GM12801 (cell line): ENCODE data around the gene CAV1.

Experiments
- CTCF ChIP-seq: IDR thresholded peaks from one replicate; pipeline ENCODE4 v1.5.1; 2011; ENCODE audit warnings: control low read depth; ENCODE audit not compliant: insufficient read length; ENCODE audit errors: extremely low read depth

Gene CAV1

GRCh38 chr7:116500078-116500853 is 24.6 kb upstream of the CAV1 start:
- no peak for TF ChIP-seq CTCF

- TF ChIP-seq CTCF, result no peak
Measured at GRCh38 chr7:116501425-116502167, 23.2 kb upstream of the CAV1 start.

GRCh38 chr7:116502201-116503096 is 22.4 kb upstream of the CAV1 start:
- TF ChIP-seq CTCF, result no peak

- TF ChIP-seq CTCF, result no peak
Measured at GRCh38 chr7:116503835-116504234, 21.0 kb upstream of the CAV1 start.

- no peak for TF ChIP-seq CTCF
Measured at GRCh38 chr7:116505278-116505677, 19.6 kb upstream of the CAV1 start.

- TF ChIP-seq CTCF, result no peak
Measured at GRCh38 chr7:116505823-116506222, 19.0 kb upstream of the CAV1 start.

GRCh38 chr7:116509982-116510579 is 14.8 kb upstream of the CAV1 start:
- no peak for TF ChIP-seq CTCF
